Measurements from ENCODE around the gene ELOVL1. TPM values are rescaled to one million over a fixed set of nuclear protein-coding genes. Genes with fewer than 3 reads are reported as not detected.

ELOVL1 gene
- total and polyA plus RNA-seq, 10 of the 15 experiments (the other 5 are each of a cell fraction or from before 2014, with no cell fraction given) = 58.5 to 139 (median 89.8) TPM

- TF ChIP-seq PKNOX1 (IDR thresholded peaks at IDR 0.05) (peak; percentile 93), CBX5 (IDR thresholded peaks at IDR 0.05; ENCODE audit: low read depth) (no peak), IRF4 (IDR thresholded peaks at IDR 0.05; ENCODE audit: low read depth, low read length) (no peak), ATF7 (IDR thresholded peaks at IDR 0.05; ENCODE audit: low read depth) (peak; percentile 52; the same call in 1 of the 2 replicates), NFXL1 (IDR thresholded peaks at IDR 0.05; ENCODE audit: borderline replicate concordance) (no peak), CBFB (IDR thresholded peaks at IDR 0.05; ENCODE audit: low read depth) (peak; percentile 57; the same call in 1 of the 2 replicates), SUZ12 (IDR thresholded peaks at IDR 0.05; ENCODE audit: unreplicated experiment) (no peak), FOXM1 (IDR thresholded peaks at IDR 0.05; ENCODE audit: low read depth, low read length) (no peak), IKZF2 (IDR thresholded peaks at IDR 0.05) (peak; percentile 70 to 75), CHD2 (IDR thresholded peaks at IDR 0.05; ENCODE audit: borderline replicate concordance, low read depth, low read length) (peak; percentile 77; the same call in 1 of the 2 replicates), GATAD2B (conservative IDR thresholded peaks at IDR 0.05; ENCODE audit: low read depth) (no peak; the same call in none of the 2 replicates), STAT3 (IDR thresholded peaks at IDR 0.05; ENCODE audit: low read depth, low read length) (no peak), BRCA1 (IDR thresholded peaks at IDR 0.05; ENCODE audit: low read depth, low read length) (no peak), SMARCA5 (IDR thresholded peaks at IDR 0.05) (0 out of 2 replicates have a peak, but pooled peaks have one; percentile 8), ZNF592 (IDR thresholded peaks at IDR 0.05) (no peak), DPF2 (IDR thresholded peaks at IDR 0.05) (no peak; the same call in 1 of the 2 replicates), JUND (IDR thresholded peaks at IDR 0.05; ENCODE audit: low read depth, low read length) (no peak), POLR2A (IDR thresholded peaks at IDR 0.05; ENCODE audit: low read depth, low read length) (peak; percentile 98), CEBPB (IDR thresholded peaks at IDR 0.05; ENCODE audit: borderline replicate concordance in 1 of 2, low read depth in 2 of 2, low read length in 2 of 2) (no peak)
- TF ChIP-seq, protein P1, sequence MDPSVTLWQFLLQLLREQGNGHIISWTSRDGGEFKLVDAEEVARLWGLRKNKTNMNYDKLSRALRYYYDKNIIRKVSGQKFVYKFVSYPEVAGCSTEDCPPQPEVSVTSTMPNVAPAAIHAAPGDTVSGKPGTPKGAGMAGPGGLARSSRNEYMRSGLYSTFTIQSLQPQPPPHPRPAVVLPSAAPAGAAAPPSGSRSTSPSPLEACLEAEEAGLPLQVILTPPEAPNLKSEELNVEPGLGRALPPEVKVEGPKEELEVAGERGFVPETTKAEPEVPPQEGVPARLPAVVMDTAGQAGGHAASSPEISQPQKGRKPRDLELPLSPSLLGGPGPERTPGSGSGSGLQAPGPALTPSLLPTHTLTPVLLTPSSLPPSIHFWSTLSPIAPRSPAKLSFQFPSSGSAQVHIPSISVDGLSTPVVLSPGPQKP (IDR thresholded peaks at IDR 0.05; ENCODE audit: low read depth, low read length) = peak; percentile 95
- TF ChIP-seq, protein P2, sequence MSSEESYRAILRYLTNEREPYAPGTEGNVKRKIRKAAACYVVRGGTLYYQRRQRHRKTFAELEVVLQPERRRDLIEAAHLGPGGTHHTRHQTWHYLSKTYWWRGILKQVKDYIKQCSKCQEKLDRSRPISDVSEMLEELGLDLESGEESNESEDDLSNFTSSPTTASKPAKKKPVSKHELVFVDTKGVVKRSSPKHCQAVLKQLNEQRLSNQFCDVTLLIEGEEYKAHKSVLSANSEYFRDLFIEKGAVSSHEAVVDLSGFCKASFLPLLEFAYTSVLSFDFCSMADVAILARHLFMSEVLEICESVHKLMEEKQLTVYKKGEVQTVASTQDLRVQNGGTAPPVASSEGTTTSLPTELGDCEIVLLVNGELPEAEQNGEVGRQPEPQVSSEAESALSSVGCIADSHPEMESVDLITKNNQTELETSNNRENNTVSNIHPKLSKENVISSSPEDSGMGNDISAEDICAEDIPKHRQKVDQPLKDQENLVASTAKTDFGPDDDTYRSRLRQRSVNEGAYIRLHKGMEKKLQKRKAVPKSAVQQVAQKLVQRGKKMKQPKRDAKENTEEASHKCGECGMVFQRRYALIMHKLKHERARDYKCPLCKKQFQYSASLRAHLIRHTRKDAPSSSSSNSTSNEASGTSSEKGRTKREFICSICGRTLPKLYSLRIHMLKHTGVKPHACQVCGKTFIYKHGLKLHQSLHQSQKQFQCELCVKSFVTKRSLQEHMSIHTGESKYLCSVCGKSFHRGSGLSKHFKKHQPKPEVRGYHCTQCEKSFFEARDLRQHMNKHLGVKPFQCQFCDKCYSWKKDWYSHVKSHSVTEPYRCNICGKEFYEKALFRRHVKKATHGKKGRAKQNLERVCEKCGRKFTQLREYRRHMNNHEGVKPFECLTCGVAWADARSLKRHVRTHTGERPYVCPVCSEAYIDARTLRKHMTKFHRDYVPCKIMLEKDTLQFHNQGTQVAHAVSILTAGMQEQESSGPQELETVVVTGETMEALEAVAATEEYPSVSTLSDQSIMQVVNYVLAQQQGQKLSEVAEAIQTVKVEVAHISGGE (CRISPR knock-in tag; IDR thresholded peaks at IDR 0.05) = no peak
Observed at GRCh38 chr1:43389326-43390313, 21.8 kb upstream of the ELOVL1 start, which contains the start of the genes MED8 and SZT2 (continued).
